ENCODE results near the gene ATP6V0A4.

Gene ATP6V0A4

GRCh38 chr7:138663725-138664710 is 134.0 kb downstream of the ATP6V0A4 start:
- DNase-seq (ENCODE audit: low read depth in 1 of 2, low spot score in 1 of 2) = no peak

- DNase-seq (ENCODE audit: low read depth in 1 of 2, low spot score in 1 of 2) = no peak
Observed at GRCh38 chr7:138662991-138663320, 135.0 kb downstream of the ATP6V0A4 start.

GRCh38 chr7:138662076-138662990 is 135.7 kb downstream of the ATP6V0A4 start:
- DNase-seq (ENCODE audit: low read depth in 1 of 2, low spot score in 1 of 2) = no peak

- DNase-seq (ENCODE audit: low read depth in 1 of 2, low spot score in 1 of 2) = no peak
Observed at GRCh38 chr7:138661069-138661635, 136.8 kb downstream of the ATP6V0A4 start.

GRCh38 chr7:138658889-138659288 is 139.1 kb downstream of the ATP6V0A4 start:
- DNase-seq (ENCODE audit: low read depth in 1 of 2, low spot score in 1 of 2) = no peak

GRCh38 chr7:138657854-138658386 is 140.1 kb downstream of the ATP6V0A4 start:
- DNase-seq (ENCODE audit: low read depth in 1 of 2, low spot score in 1 of 2) = no peak

- DNase-seq (ENCODE audit: low read depth in 1 of 2, low spot score in 1 of 2) = no peak
Observed at GRCh38 chr7:138656952-138657351, 141.0 kb downstream of the ATP6V0A4 start.
